BLaER1 treated with 17β-estradiol and CSF1 and Interleukin-3, amounts not matched to agents 10 nM and 100 nM (cell line): ENCODE measurements around the gene KCNN3.
A peak's percentile ranks its signal among the peaks of the same experiment; 100 is the strongest.

Source experiments
- H3K27ac ChIP-seq, 11 experiments: shearing (Covaris generic); formaldehyde crosslinking; 2 replicates each; pipeline ENCODE4 v1.8.1; 2022
- H3K27me3 ChIP-seq, 11 experiments: shearing (Covaris generic); formaldehyde crosslinking; 2 replicates each; pipeline ENCODE4 v1.8.1; 2022
- H3K36me3 ChIP-seq, 11 experiments: shearing (Covaris generic); formaldehyde crosslinking; 2 replicates each; pipeline ENCODE4 v1.8.1; 2022
- H3K4me1 ChIP-seq, 10 experiments: shearing (Covaris generic); formaldehyde crosslinking; 2 replicates each; pipeline ENCODE4 v1.8.1; 2022
- H3K4me2 ChIP-seq, 11 experiments: shearing (Covaris generic); formaldehyde crosslinking; 2 replicates each; pipeline ENCODE4 v1.8.1; 2022
- H3K4me3 ChIP-seq, 10 experiments: shearing (Covaris generic); formaldehyde crosslinking; 2 replicates each; pipeline ENCODE4 v1.8.1; 2022
- H3K9ac ChIP-seq, 11 experiments: shearing (Covaris generic); formaldehyde crosslinking; 2 replicates each; pipeline ENCODE4 v1.8.1; 2022
- H3K9me3 ChIP-seq, 11 experiments: shearing (Covaris generic); formaldehyde crosslinking; replicated peaks in 1 of 11; 2 replicates each; pipeline ENCODE4 v1.8.1; 2022
- H4K20me1 ChIP-seq, 11 experiments: shearing (Covaris generic); formaldehyde crosslinking; 2 replicates each; pipeline ENCODE4 v1.8.1; 2022
- Cebpa-rat ChIP-seq, 11 experiments: shearing (Covaris generic); IDR thresholded peaks; 2 replicates each; pipeline ENCODE4 v1.8.1; 2022

The KCNN3 gene

GRCh38 chr1:154873321-154873950 lies 3.4 kb upstream of the KCNN3 start:
- Histone ChIP-seq H4K20me1 (peaks cover 0 to 11% (median 0%) of the 10 kb centered on the region in 11 experiments; a peak in 6 of 22 replicates), H3K9ac (no peak overlapping the region), H3K27me3 (peaks cover 16 to 22% (median 18%) of the 10 kb centered on the region in 11 experiments), H3K4me3 (no peak overlapping the region), H3K4me2 (no peak overlapping the region), H3K4me1 (peaks cover 27 to 35% (median 33%) of the 10 kb centered on the region in 10 experiments), H3K9me3 (no peaks in the 10 kb centered on the region), H3K27ac (no peak overlapping the region), H3K36me3 (no peaks in the 10 kb centered on the region)
- no peak for TF ChIP-seq Cebpa-rat (IDR thresholded peaks at IDR 0.05)

- H3K27ac ChIP-seq = no peak overlapping the region
- H3K4me1 ChIP-seq = peaks cover 46 to 53% (median 52%) of the 10 kb centered on the region in 10 experiments
- no peaks in the 10 kb centered on the region for H3K36me3 ChIP-seq
- no peak for TF ChIP-seq Cebpa-rat (IDR thresholded peaks at IDR 0.05)
- no peaks in the 10 kb centered on the region for H3K9me3 ChIP-seq
- H3K27me3 ChIP-seq = peaks cover 37 to 43% (median 39%) of the 10 kb centered on the region in 11 experiments
- peak overlapping the region in 9 of 11 experiments; percentile 19 to 83 (median 77); a peak in 16 of 22 replicates for H3K4me2 ChIP-seq
- H3K4me3 ChIP-seq = no peak overlapping the region
- peaks cover 0 to 15% (median 0%) of the 10 kb centered on the region in 11 experiments; a peak in 6 of 22 replicates for H4K20me1 ChIP-seq
- no peak overlapping the region for H3K9ac ChIP-seq
These were observed 1.3 kb upstream of the KCNN3 start for GRCh38 chr1:154871374-154871773.

- Histone ChIP-seq H3K27ac (no peak overlapping the region), H3K9ac (no peak overlapping the region), H3K4me3 (peak overlapping the region in 1 of 10 experiments; percentile 43; a peak in 1 of 20 replicates), H3K27me3 (peaks cover 43 to 49% (median 45%) of the 10 kb centered on the region in 11 experiments), H3K36me3 (no peaks in the 10 kb centered on the region), H3K9me3 (no peaks in the 10 kb centered on the region), H4K20me1 (peaks cover 0 to 15% (median 0%) of the 10 kb centered on the region in 11 experiments; a peak in 6 of 22 replicates), H3K4me1 (peaks cover 52 to 60% (median 58%) of the 10 kb centered on the region in 10 experiments), H3K4me2 (peak overlapping the region; percentile 68 to 83 (median 79))
- no peak for TF ChIP-seq Cebpa-rat (IDR thresholded peaks at IDR 0.05)
These were observed 653 bp upstream of the KCNN3 start for GRCh38 chr1:154870734-154871133.

- H3K4me1 ChIP-seq = peaks cover 64 to 72% (median 70%) of the 10 kb centered on the region in 10 experiments
- no peak for TF ChIP-seq Cebpa-rat (IDR thresholded peaks at IDR 0.05)
- H3K27me3 ChIP-seq = peaks cover 43 to 54% (median 48%) of the 10 kb centered on the region in 11 experiments
- H3K4me2 ChIP-seq = peak overlapping the region; percentile 68 to 83 (median 79)
- H3K9ac ChIP-seq = no peak overlapping the region
- no peak overlapping the region for H3K27ac ChIP-seq
- no peaks in the 10 kb centered on the region for H3K9me3 ChIP-seq
- H3K4me3 ChIP-seq = peak overlapping the region in 5 of 10 experiments; percentile 2 to 32 (median 20); a peak in 4 of 20 replicates
- peaks cover 0 to 15% (median 0%) of the 10 kb centered on the region in 11 experiments; a peak in 6 of 22 replicates for H4K20me1 ChIP-seq
- H3K36me3 ChIP-seq = no peaks in the 10 kb centered on the region
These were observed 548 bp downstream of the KCNN3 start for GRCh38 chr1:154869351-154870114.

GRCh38 chr1:154867841-154868605 lies 2.1 kb downstream of the KCNN3 start:
- no peak for TF ChIP-seq Cebpa-rat (IDR thresholded peaks at IDR 0.05)
- H3K27me3 ChIP-seq = peaks cover 43 to 54% (median 48%) of the 10 kb centered on the region in 11 experiments
- 0 out of 22 replicates have a peak overlapping the region, but pooled peaks of 2 of the 11 experiments have one; percentile 13 to 17 for H3K9ac ChIP-seq
- peaks cover 79 to 87% (median 85%) of the 10 kb centered on the region in 10 experiments for H3K4me1 ChIP-seq
- H3K27ac ChIP-seq = no peak overlapping the region
- peak overlapping the region; percentile 68 to 83 (median 79) for H3K4me2 ChIP-seq
- no peaks in the 10 kb centered on the region for H3K9me3 ChIP-seq
- H3K36me3 ChIP-seq = no peaks in the 10 kb centered on the region
- H4K20me1 ChIP-seq = peaks cover 0 to 15% (median 0%) of the 10 kb centered on the region in 11 experiments; a peak in 6 of 22 replicates
- H3K4me3 ChIP-seq = peak overlapping the region in 7 of 10 experiments; percentile 10 to 32 (median 23); a peak in 4 of 20 replicates

GRCh38 chr1:154867064-154867825 lies 2.8 kb downstream of the KCNN3 start:
- H3K9me3 ChIP-seq = no peaks in the 10 kb centered on the region
- H3K27ac ChIP-seq = no peak overlapping the region
- no peak overlapping the region for H3K4me3 ChIP-seq
- no peaks in the 10 kb centered on the region for H3K36me3 ChIP-seq
- H3K27me3 ChIP-seq = peaks cover 43 to 54% (median 48%) of the 10 kb centered on the region in 11 experiments
- no peak for TF ChIP-seq Cebpa-rat (IDR thresholded peaks at IDR 0.05)
- peak overlapping the region; percentile 33 to 88 (median 74); a peak in 17 of 22 replicates for H3K4me2 ChIP-seq
- H4K20me1 ChIP-seq = peaks cover 0 to 15% (median 0%) of the 10 kb centered on the region in 11 experiments; a peak in 6 of 22 replicates
- H3K4me1 ChIP-seq = peaks cover 81 to 95% (median 93%) of the 10 kb centered on the region in 10 experiments
- no peak overlapping the region for H3K9ac ChIP-seq

GRCh38 chr1:154866257-154867063 lies 3.6 kb downstream of the KCNN3 start:
- H3K9me3 ChIP-seq = no peaks in the 10 kb centered on the region
- peaks cover 43 to 54% (median 48%) of the 10 kb centered on the region in 11 experiments for H3K27me3 ChIP-seq
- no peaks in the 10 kb centered on the region for H3K36me3 ChIP-seq
- H3K4me3 ChIP-seq = no peak overlapping the region
- no peak overlapping the region for H3K27ac ChIP-seq
- H4K20me1 ChIP-seq = peaks cover 0 to 15% (median 0%) of the 10 kb centered on the region in 11 experiments; a peak in 6 of 22 replicates
- peak overlapping the region; percentile 67 to 88 (median 80) for H3K4me2 ChIP-seq
- TF ChIP-seq Cebpa-rat (IDR thresholded peaks at IDR 0.05) = no peak
- H3K9ac ChIP-seq = no peak overlapping the region
- peaks cover 84 to 99% (median 97%) of the 10 kb centered on the region in 10 experiments for H3K4me1 ChIP-seq
